Neuronal stem cell (in vitro differentiated cells): ENCODE measurements around the gene HLA-DRB1.

Experiments
- DNase-seq: peaks from one replicate; pipeline ENCODE4 v3.0.0-alpha.2; 2013; ENCODE audit warnings: low spot score
- H2AFZ ChIP-seq: one replicate; pipeline ENCODE4 v1.6.1; 2013; ENCODE audit warnings: mild to moderate bottlenecking, low read length, inconsistent platforms
- H2AK5ac ChIP-seq: 2 replicates; pipeline ENCODE4 v1.6.1; 2013; ENCODE audit warnings: low read depth, mild to moderate bottlenecking, inconsistent platforms, low read length, moderate library complexity, mixed read lengths
- H2BK120ac ChIP-seq: 2 replicates; pipeline ENCODE4 v1.6.1; 2013; ENCODE audit warnings: low read depth, mild to moderate bottlenecking, inconsistent platforms, low read length, moderate library complexity, mixed read lengths
- H2BK12ac ChIP-seq: one replicate; pipeline ENCODE4 v1.6.1; 2013; ENCODE audit warnings: low read length, inconsistent platforms
- H2BK15ac ChIP-seq: 2 replicates; pipeline ENCODE4 v1.6.1; 2013; ENCODE audit warnings: mild to moderate bottlenecking, low read length, inconsistent platforms, mixed read lengths
- H2BK5ac ChIP-seq: one replicate; pipeline ENCODE4 v1.6.1; 2013; ENCODE audit warnings: inconsistent platforms, mild to moderate bottlenecking, low read length, moderate library complexity
- H3K14ac ChIP-seq: one replicate; pipeline ENCODE4 v1.6.1; 2013; ENCODE audit warnings: low read length, inconsistent platforms
- H3K18ac ChIP-seq: 2 replicates; pipeline ENCODE4 v1.6.1; 2013; ENCODE audit warnings: low read length, inconsistent platforms
- H3K23ac ChIP-seq: 2 replicates; pipeline ENCODE4 v1.6.1; 2013; ENCODE audit warnings: low read depth, mild to moderate bottlenecking, mixed read lengths, low read length, inconsistent platforms; ENCODE audit not compliant: poor library complexity
- H3K27ac ChIP-seq: replicated peaks from 3 replicates; pipeline ENCODE4 v1.5.1; 2013; ENCODE audit warnings: low read length, inconsistent platforms
- H3K27me3 ChIP-seq, 3 experiments: 2 replicates each; pipeline ENCODE4 v1.6.1; 2013; ENCODE audit warnings: low read length in 3 of 3, mild to moderate bottlenecking in 2 of 3, inconsistent platforms in 1 of 3, low read depth in 1 of 3, mixed read lengths in 1 of 3, moderate library complexity in 1 of 3; ENCODE audit not compliant: control insufficient read depth in 3 of 3, insufficient read depth in 3 of 3
- H3K36me3 ChIP-seq, 2 donors: replicated peaks in 1 of 2; 2 replicates each; pipeline ENCODE4 v1.6.1; 2013; ENCODE audit warnings: low read length in 2 of 2; ENCODE audit not compliant: control insufficient read depth in 2 of 2, insufficient read depth in 2 of 2
- H3K4ac ChIP-seq: 2 replicates; pipeline ENCODE4 v1.6.1; 2013; ENCODE audit warnings: inconsistent platforms, mild to moderate bottlenecking, low read length, moderate library complexity
- H3K4me1 ChIP-seq, 2 donors: 1 replicate in 1 of 2; 2 replicates in 1 of 2; pipeline ENCODE4 v1.6.1; 2013; ENCODE audit warnings: low read length in 2 of 2, low read depth in 1 of 2; ENCODE audit not compliant: control insufficient read depth in 2 of 2, insufficient read depth in 1 of 2
- H3K4me2 ChIP-seq: one replicate; pipeline ENCODE4 v1.6.1; 2013; ENCODE audit warnings: mild to moderate bottlenecking, low read length, inconsistent platforms; ENCODE audit not compliant: insufficient read depth, poor library complexity, severe bottlenecking
- H3K4me3 ChIP-seq, 2 donors: 2 replicates each; pipeline ENCODE4 v1.5.1; 2013; ENCODE audit warnings: low read length in 2 of 2, mild to moderate bottlenecking in 2 of 2, inconsistent platforms in 1 of 2, moderate library complexity in 1 of 2
- H3K79me1 ChIP-seq: one replicate; pipeline ENCODE4 v1.6.1; 2013; ENCODE audit warnings: low read depth, mild to moderate bottlenecking, inconsistent platforms, low read length, moderate library complexity
- H3K9ac ChIP-seq: one replicate; pipeline ENCODE4 v1.6.1; 2013; ENCODE audit warnings: mild to moderate bottlenecking, low read depth, low read length, inconsistent platforms; ENCODE audit not compliant: poor library complexity
- H3K9me3 ChIP-seq, 2 donors: replicated peaks in 1 of 2; 2 replicates each; pipeline versions ENCODE3 to v1.6.1; 2013; ENCODE audit warnings: low read length in 2 of 2, mild to moderate bottlenecking in 2 of 2, inconsistent platforms in 1 of 2, low read depth in 1 of 2, mixed read lengths in 1 of 2, moderate library complexity in 1 of 2; ENCODE audit not compliant: control insufficient read depth in 2 of 2, insufficient read depth in 1 of 2
- H4K8ac ChIP-seq: one replicate; pipeline ENCODE4 v1.6.1; 2013; ENCODE audit warnings: low read depth, mild to moderate bottlenecking, inconsistent platforms, low read length, moderate library complexity
- H4K91ac ChIP-seq: one replicate; pipeline ENCODE4 v1.6.1; 2013; ENCODE audit warnings: low read length, low read depth, mild to moderate bottlenecking, inconsistent platforms; ENCODE audit not compliant: poor library complexity
- WGBS, 2 donors: extraction: QIAGEN DNeasy Blood & Tissue Kit; methylation state at CpG; one replicate each; pipeline ENCODE4 v1.1.7; 2013; ENCODE audit warnings: missing lambda C conversion rate in 2 of 2, mixed read lengths in 1 of 2; ENCODE audit not compliant: insufficient read length in 2 of 2, insufficient replicate concordance in 1 of 2; ENCODE audit errors: extremely low coverage in 2 of 2; 5-methylcytosine and 5-hydroxymethylcytosine counted together

The HLA-DRB1 gene

DNA sequence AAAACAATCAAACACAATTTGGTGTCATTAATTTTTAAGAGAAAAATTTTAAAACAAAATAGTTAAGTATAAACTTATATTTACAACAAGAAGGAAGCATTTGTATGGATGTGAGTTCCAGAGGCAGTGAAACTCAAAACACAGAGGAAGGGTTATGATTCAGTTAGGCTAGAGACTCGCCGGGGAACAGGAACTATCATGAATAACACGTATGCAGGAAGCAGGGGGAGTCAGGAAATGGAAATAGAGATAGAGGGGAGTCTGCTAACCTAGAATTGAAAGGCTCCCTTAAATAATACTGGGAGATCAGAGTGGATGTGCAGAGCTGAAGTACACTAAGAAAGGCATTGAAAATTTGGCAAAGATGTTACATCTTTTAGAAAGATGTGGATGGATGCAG is 14.2 kb upstream of the HLA-DRB1 start:
- no peaks in the 10 kb centered on the region for H3K27me3 ChIP-seq
- no peak overlapping the region for H2AFZ ChIP-seq
- no peaks in the 10 kb centered on the region for H3K4me1 ChIP-seq
- H2AK5ac ChIP-seq = no peak overlapping the region
- no peak overlapping the region for H3K4me3 ChIP-seq
- H3K14ac ChIP-seq = no peak overlapping the region
- no peak overlapping the region for H3K18ac ChIP-seq
- H2BK120ac ChIP-seq = no peak overlapping the region
- no peak overlapping the region for H3K23ac ChIP-seq
- no CpG with 5 or more reads among the region's 3 CpGs for WGBS, 2 donors
- H2BK15ac ChIP-seq = no peak overlapping the region
- no peak overlapping the region for H3K4ac ChIP-seq
- no peaks in the 10 kb centered on the region for H3K79me1 ChIP-seq
- no peaks in the 10 kb centered on the region for H3K9me3 ChIP-seq
- no peaks in the 10 kb centered on the region for H3K36me3 ChIP-seq
- no peak overlapping the region for H4K91ac ChIP-seq
- no peak overlapping the region for H3K27ac ChIP-seq
- H3K9ac ChIP-seq = no peak overlapping the region
- DNase-seq = no peak
- no peak overlapping the region for H3K4me2 ChIP-seq
- no peak overlapping the region for H2BK5ac ChIP-seq
- H4K8ac ChIP-seq = no peak overlapping the region
- H2BK12ac ChIP-seq = no peak overlapping the region

- H3K27me3 ChIP-seq = no peaks in the 10 kb centered on the region
- H3K4me1 ChIP-seq = no peaks in the 10 kb centered on the region
- H3K36me3 ChIP-seq = no peaks in the 10 kb centered on the region
- no peaks in the 10 kb centered on the region for H3K9me3 ChIP-seq
- WGBS, 2 donors = 100% methylated on average over 1 of the region's 5 CpGs; no CpG with 5 or more reads in 1 of the 2 donors
- no peak overlapping the region for H2AFZ ChIP-seq
- no peak overlapping the region for H4K8ac ChIP-seq
- no peak overlapping the region for H3K4me3 ChIP-seq
- H2BK12ac ChIP-seq = no peak overlapping the region
- no peak overlapping the region for H3K4me2 ChIP-seq
- no peak overlapping the region for H4K91ac ChIP-seq
- no peak overlapping the region for H3K4ac ChIP-seq
- no peak overlapping the region for H2AK5ac ChIP-seq
- H2BK5ac ChIP-seq = no peak overlapping the region
- no peaks in the 10 kb centered on the region for H3K79me1 ChIP-seq
- H2BK15ac ChIP-seq = no peak overlapping the region
- no peak overlapping the region for H3K14ac ChIP-seq
- H3K18ac ChIP-seq = no peak overlapping the region
- H2BK120ac ChIP-seq = no peak overlapping the region
- no peak overlapping the region for H3K27ac ChIP-seq
- H3K23ac ChIP-seq = no peak overlapping the region
- no peak for DNase-seq
- H3K9ac ChIP-seq = no peak overlapping the region
Measured at GRCh38 chr6:32603222-32603621, 13.6 kb upstream of the HLA-DRB1 start.

DNA sequence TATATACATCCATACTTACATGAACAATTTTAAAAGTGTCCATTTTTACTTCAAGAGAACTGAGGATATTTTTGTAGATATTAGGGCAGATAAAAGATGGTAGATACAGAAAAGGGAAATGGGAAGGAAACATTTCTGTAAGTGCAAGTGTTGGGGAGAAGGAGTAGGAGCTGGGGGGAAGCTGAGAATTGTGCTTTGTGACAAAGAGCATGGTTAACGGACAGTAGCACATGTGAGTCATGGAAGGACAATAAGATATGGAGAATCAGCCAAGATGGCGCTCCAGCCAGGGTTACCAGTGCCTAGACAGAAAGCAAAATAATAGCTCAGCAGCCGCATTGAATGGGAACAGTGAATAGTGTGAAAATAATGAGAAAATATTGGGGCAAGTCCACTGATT is 12.7 kb upstream of the HLA-DRB1 start:
- H3K36me3 ChIP-seq = no peaks in the 10 kb centered on the region
- no peak overlapping the region for H2AFZ ChIP-seq
- H3K27me3 ChIP-seq = no peaks in the 10 kb centered on the region
- no peak overlapping the region for H2AK5ac ChIP-seq
- H4K91ac ChIP-seq = no peak overlapping the region
- no peaks in the 10 kb centered on the region for H3K79me1 ChIP-seq
- no peak overlapping the region for H4K8ac ChIP-seq
- H3K9me3 ChIP-seq = no peaks in the 10 kb centered on the region
- H3K14ac ChIP-seq = no peak overlapping the region
- H3K4me2 ChIP-seq = no peak overlapping the region
- H3K4ac ChIP-seq = no peak overlapping the region
- H3K27ac ChIP-seq = no peak overlapping the region
- H3K4me3 ChIP-seq = no peak overlapping the region
- no peak overlapping the region for H2BK5ac ChIP-seq
- H2BK12ac ChIP-seq = no peak overlapping the region
- DNase-seq = no peak
- H3K9ac ChIP-seq = no peak overlapping the region
- no peaks in the 10 kb centered on the region for H3K4me1 ChIP-seq
- no peak overlapping the region for H2BK120ac ChIP-seq
- no CpG with 5 or more reads among the region's 3 CpGs for WGBS, 2 donors
- no peak overlapping the region for H3K18ac ChIP-seq
- no peak overlapping the region for H2BK15ac ChIP-seq
- H3K23ac ChIP-seq = no peak overlapping the region

- Histone ChIP-seq H3K27me3 (no peaks in the 10 kb centered on the region), H3K36me3 (no peaks in the 10 kb centered on the region), H2BK120ac (no peak overlapping the region), H3K14ac (no peak overlapping the region), H3K79me1 (no peaks in the 10 kb centered on the region), H4K91ac (no peak overlapping the region), H3K27ac (no peak overlapping the region), H3K23ac (no peak overlapping the region), H2BK15ac (no peak overlapping the region), H3K18ac (no peak overlapping the region), H2AK5ac (no peak overlapping the region), H2BK12ac (no peak overlapping the region), H3K4me3 (no peak overlapping the region), H3K9me3 (no peaks in the 10 kb centered on the region), H2AFZ (no peak overlapping the region), H3K9ac (no peak overlapping the region), H3K4me2 (no peak overlapping the region), H2BK5ac (no peak overlapping the region), H3K4ac (no peak overlapping the region), H3K4me1 (no peaks in the 10 kb centered on the region), H4K8ac (no peak overlapping the region)
- DNase-seq = no peak
Measured at GRCh38 chr6:32597024-32597423, 7.4 kb upstream of the HLA-DRB1 start.
